Stomach (tissue), 9 donors: ENCODE data around the gene TCP11L2. TPM values are rescaled to one million over a fixed set of nuclear protein-coding genes. Genes with fewer than 3 reads are reported as not detected.

Experiments
- DNase-seq, 2 donors: peaks; one replicate each; pipeline versions ENCODE4 v3.0.0 to v3.0.0-alpha.2; 2013 to 2019
- H3K27ac ChIP-seq, 5 donors: fragments of 200-600 bp in 4 of 5; sonication (generic) in 4 of 5; one replicate each; pipeline ENCODE4 v1.5.1; 2013 to 2019; ENCODE audit warnings: mild to moderate bottlenecking in 1 of 5, moderate library complexity in 1 of 5
- H3K27me3 ChIP-seq, 3 donors: fragments of 200-600 bp; sonication (generic); one replicate each; pipeline ENCODE4 v1.5.1; 2017 to 2019; ENCODE audit warnings: mixed run types in 1 of 3
- H3K36me3 ChIP-seq, 4 donors: fragments of 200-600 bp; sonication (generic); 1 replicate in 3 of 4; 2 replicates in 1 of 4; pipeline ENCODE4 v1.5.1; 2016 to 2019
- H3K4me1 ChIP-seq, 4 donors: fragments of 200-600 bp; sonication (generic); one replicate each; pipeline ENCODE4 v1.5.1; 2016 to 2019
- H3K4me3 ChIP-seq, 4 donors: fragments of 200-600 bp; sonication (generic) in 3 of 4; one replicate each; pipeline ENCODE4 v1.5.1; 2016 to 2019; ENCODE audit warnings: mild to moderate bottlenecking in 1 of 4
- H3K9me3 ChIP-seq, 4 donors: fragments of 200-600 bp; sonication (generic); one replicate each; pipeline ENCODE4 v1.5.1; 2016 to 2019
- EP300 ChIP-seq: sonication (generic); formaldehyde crosslinking; IDR thresholded peaks from one replicate; pipeline ENCODE4 v1.6.1; 2017; ENCODE audit warnings: antibody characterized with exemption
- POLR2A ChIP-seq, 4 donors: fragments of 450-650 bp; IDR thresholded peaks; one replicate each; pipeline ENCODE4 v1.6.1; 2016; ENCODE audit warnings: antibody characterized with exemption in 4 of 4, control low read depth in 2 of 4, mild to moderate bottlenecking in 1 of 4, moderate library complexity in 1 of 4
- POLR2AphosphoS5 ChIP-seq, 3 donors: sonication (generic); formaldehyde crosslinking; IDR thresholded peaks; one replicate each; pipeline ENCODE4 v1.6.1; 2016; ENCODE audit warnings: antibody characterized with exemption in 3 of 3
- WGBS, 5 donors: extraction: QIAGEN DNeasy Blood & Tissue Kit in 3 of 5; methylation state at CpG; one replicate each; pipeline versions ENCODE4 v1.1.5 to v1.1.7; 2013 to 2018; 5-methylcytosine and 5-hydroxymethylcytosine counted together
- intact Hi-C: fragments of 100-400 bp; cut with DNase I; formaldehyde crosslinking; loops from one replicate; pipeline ENCODE4 v1.15.1; 2023; ENCODE audit warnings: low total_unique reads
- polyA plus RNA-seq, 3 donors: library from polyadenylated mRNA; stranded (reverse); fragments of 200-250 nt; gene quantifications; one replicate each; pipeline ENCODE4 v1.2.3, GENCODE V29; 2013
- total RNA-seq, 5 donors: library from RNA; depleted of rRNA; stranded (reverse); fragments of >200 nt; gene quantifications; one replicate each; pipeline versions ENCODE4 v1.1.0 to v1.2.3, GENCODE V29; 2014 to 2016
- TF ChIP-seq, protein P1 (sequence below), 7 experiments: fragments of 450-650 bp in 4 of 7; fragments of 200-600 bp in 3 of 7; sonication (generic) in 3 of 7; IDR thresholded peaks; one replicate each; pipeline ENCODE4 v1.5.1; 2016 to 2019; ENCODE audit warnings: antibody characterized with exemption in 7 of 7, control low read depth in 2 of 7, mild to moderate bottlenecking in 1 of 7
- donor health status: healthy with polysubstance abuse.
- donor health status: Bipolar disorder and iron deficiency.
- donor health status: healthy.

The TCP11L2 gene
- total and polyA plus RNA-seq, 8 donors: 0.29 to 57.5 (median 16.5) TPM

DNA sequence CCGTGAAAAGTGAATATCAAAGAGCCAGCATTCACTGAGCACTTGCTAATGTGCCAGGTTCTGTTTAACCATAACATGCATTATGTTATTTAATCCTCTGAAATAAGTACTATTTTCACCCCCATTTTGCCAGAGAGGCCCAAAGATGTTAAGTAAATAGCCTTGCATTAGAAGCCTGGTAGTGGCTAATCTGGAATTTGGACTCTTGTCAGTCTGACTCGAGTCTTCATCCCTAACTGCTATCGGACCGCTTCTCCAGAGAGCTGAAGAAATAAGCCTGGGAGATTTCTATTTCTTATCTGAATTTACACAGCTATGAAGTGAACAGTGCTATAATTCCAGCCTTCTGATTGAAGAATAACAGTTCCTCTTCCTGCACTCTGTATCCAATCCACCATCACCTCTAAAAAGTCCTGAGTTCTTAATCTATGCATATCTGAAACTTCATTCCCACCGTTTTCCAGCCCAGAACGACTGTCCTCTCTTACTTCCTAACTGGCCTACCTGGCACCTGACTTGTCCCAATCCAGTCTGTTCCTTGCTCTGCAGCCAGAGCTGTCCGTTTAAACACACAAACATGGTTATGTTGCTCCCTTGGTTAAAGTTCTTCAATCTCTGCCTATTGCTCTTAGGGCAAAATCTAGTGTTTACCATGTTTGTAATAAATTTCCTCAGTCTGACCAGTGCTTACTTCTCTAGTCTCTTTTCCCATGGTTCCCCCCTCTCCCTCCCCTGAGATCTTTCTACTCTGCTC is 57.3 kb downstream of the TCP11L2 start:
- Histone ChIP-seq H3K27ac (peak overlapping the region in 4 of 5 donors; percentile 25 to 95 (median 94)), H3K9me3 (no peaks in the 10 kb centered on the region), H3K4me1 (peaks cover 24 to 43% (median 33%) of the 10 kb centered on the region in 4 donors), H3K4me3 (no peak overlapping the region), H3K27me3 (no peaks in the 10 kb centered on the region), H3K36me3 (peaks cover 0 to 10% (median 6%) of the 10 kb centered on the region in 4 donors)
- DNase-seq: no peak
- intact Hi-C loops: no loop called here
- TF ChIP-seq EP300 (no peak), POLR2A (IDR thresholded peaks at IDR 0.05) (no peak), POLR2AphosphoS5 (IDR thresholded peaks at IDR 0.05) (no peak)
- TF ChIP-seq, protein P1, sequence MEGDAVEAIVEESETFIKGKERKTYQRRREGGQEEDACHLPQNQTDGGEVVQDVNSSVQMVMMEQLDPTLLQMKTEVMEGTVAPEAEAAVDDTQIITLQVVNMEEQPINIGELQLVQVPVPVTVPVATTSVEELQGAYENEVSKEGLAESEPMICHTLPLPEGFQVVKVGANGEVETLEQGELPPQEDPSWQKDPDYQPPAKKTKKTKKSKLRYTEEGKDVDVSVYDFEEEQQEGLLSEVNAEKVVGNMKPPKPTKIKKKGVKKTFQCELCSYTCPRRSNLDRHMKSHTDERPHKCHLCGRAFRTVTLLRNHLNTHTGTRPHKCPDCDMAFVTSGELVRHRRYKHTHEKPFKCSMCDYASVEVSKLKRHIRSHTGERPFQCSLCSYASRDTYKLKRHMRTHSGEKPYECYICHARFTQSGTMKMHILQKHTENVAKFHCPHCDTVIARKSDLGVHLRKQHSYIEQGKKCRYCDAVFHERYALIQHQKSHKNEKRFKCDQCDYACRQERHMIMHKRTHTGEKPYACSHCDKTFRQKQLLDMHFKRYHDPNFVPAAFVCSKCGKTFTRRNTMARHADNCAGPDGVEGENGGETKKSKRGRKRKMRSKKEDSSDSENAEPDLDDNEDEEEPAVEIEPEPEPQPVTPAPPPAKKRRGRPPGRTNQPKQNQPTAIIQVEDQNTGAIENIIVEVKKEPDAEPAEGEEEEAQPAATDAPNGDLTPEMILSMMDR (IDR thresholded peaks at IDR 0.05): no peak
- WGBS, 5 donors: 38 to 58% (median 44%) methylated on average over 7 of the region's 7 CpGs

DNA sequence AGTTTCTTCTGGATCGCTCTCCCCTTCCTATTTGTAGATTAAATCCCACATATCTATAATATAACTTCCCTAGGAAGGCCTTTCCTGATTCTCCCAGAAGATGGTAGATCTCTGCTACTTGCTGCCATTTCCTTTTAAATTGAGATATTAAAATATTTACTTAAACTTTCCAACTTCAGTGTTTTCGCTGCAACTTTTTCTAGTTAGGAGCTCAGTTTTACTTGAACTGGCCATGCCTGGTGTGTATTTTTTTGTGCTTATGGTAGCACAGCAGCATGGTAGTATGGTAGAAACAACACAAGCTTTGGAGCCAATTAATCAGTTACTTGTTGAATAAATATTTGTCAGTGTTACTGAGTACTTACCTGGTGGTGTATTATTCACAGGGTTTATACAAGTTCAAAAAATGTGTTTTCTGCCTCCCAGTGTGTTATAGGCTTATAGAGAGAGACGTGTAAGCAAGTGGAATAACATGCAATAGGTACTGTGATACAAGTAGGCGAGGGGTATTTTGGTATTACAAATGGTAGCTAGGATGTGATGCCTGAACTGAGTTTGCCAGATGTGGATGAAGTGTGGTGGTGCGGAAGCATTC is 58.0 kb downstream of the TCP11L2 start:
- Histone ChIP-seq H3K4me1 (peaks cover 24 to 43% (median 33%) of the 10 kb centered on the region in 4 donors), H3K27ac (peak overlapping the region in 4 of 5 donors; percentile 25 to 95 (median 94)), H3K36me3 (peaks cover 0 to 16% (median 7%) of the 10 kb centered on the region in 4 donors), H3K27me3 (no peaks in the 10 kb centered on the region), H3K4me3 (no peak overlapping the region), H3K9me3 (no peaks in the 10 kb centered on the region)
- 51 to 82% (median 64%) methylated on average over 5 of the region's 5 CpGs for WGBS, 5 donors
- no peak for DNase-seq
- TF ChIP-seq POLR2A (IDR thresholded peaks at IDR 0.05) (no peak), POLR2AphosphoS5 (IDR thresholded peaks at IDR 0.05) (no peak), EP300 (no peak)
- TF ChIP-seq, protein P1 (IDR thresholded peaks at IDR 0.05): no peak
- intact Hi-C loops: no loop called here

DNA sequence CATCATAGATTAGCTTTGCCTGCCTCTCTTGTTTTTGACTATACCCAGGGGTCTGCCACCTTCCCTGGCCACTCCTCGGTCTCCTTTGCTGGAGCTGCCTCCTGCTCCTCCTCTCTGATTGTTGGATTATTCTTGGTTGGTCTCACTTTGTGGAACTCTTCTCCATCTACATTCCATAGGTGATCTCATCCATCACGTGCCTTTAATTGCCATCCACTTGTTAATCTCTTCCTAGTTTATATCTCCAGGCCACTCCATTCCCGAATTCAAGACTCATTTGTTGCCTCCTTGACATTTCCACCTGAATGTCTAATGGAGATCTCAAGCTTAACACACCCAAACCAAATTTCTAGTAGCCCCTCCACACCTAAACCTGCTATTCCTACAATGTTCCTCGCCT is 60.4 kb downstream of the TCP11L2 start:
- intact Hi-C loops: no loop called here
- 85 to 94% (median 91%) methylated on average over 4 of the region's 4 CpGs for WGBS, 5 donors
- Histone ChIP-seq H3K36me3 (peaks cover 0 to 39% (median 25%) of the 10 kb centered on the region in 4 donors), H3K9me3 (no peaks in the 10 kb centered on the region), H3K27me3 (no peaks in the 10 kb centered on the region), H3K4me3 (no peak overlapping the region), H3K27ac (no peak overlapping the region), H3K4me1 (peaks cover 19 to 35% (median 25%) of the 10 kb centered on the region in 4 donors)
- TF ChIP-seq EP300 (no peak), POLR2AphosphoS5 (IDR thresholded peaks at IDR 0.05) (no peak), POLR2A (IDR thresholded peaks at IDR 0.05) (no peak)
- TF ChIP-seq, protein P1 (IDR thresholded peaks at IDR 0.05): no peak
- DNase-seq: no peak

DNA sequence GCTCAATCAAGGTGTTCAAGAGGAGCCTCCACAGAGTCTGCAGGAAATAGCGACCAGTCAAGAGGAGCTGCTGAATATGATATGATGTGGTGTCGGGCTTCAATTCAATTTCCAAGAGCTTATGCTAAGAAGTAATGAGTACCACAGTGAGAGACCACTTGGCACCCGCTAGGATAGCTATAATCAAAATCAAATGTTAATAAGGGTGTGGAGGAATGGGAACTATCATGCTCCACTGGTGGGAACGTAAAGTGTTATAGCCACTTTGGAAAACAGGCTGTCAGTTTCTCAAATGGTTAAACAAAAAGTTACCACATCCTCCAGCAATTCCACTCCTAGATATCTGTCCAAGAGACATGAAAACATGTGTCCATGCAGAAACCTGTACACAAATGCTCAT is 61.7 kb downstream of the TCP11L2 start:
- intact Hi-C loops: no loop called here
- no peaks in the 10 kb centered on the region for H3K27me3 ChIP-seq

More for the DNA sequence above, 61.7 kb downstream of the TCP11L2 start:
- no peak overlapping the region for H3K27ac ChIP-seq
- 92 to 99% (median 95%) methylated on average over 4 of the region's 4 CpGs for WGBS, 5 donors
- peaks cover 9 to 24% (median 16%) of the 10 kb centered on the region in 4 donors for H3K4me1 ChIP-seq
- H3K36me3 ChIP-seq: peaks cover 0 to 42% (median 34%) of the 10 kb centered on the region in 4 donors
- TF ChIP-seq POLR2A (IDR thresholded peaks at IDR 0.05): no peak
- no peak overlapping the region for H3K4me3 ChIP-seq
- H3K9me3 ChIP-seq: no peaks in the 10 kb centered on the region
- DNase-seq: no peak
